ENCODE measurements around the gene SPATA18.

The SPATA18 gene

DNA sequence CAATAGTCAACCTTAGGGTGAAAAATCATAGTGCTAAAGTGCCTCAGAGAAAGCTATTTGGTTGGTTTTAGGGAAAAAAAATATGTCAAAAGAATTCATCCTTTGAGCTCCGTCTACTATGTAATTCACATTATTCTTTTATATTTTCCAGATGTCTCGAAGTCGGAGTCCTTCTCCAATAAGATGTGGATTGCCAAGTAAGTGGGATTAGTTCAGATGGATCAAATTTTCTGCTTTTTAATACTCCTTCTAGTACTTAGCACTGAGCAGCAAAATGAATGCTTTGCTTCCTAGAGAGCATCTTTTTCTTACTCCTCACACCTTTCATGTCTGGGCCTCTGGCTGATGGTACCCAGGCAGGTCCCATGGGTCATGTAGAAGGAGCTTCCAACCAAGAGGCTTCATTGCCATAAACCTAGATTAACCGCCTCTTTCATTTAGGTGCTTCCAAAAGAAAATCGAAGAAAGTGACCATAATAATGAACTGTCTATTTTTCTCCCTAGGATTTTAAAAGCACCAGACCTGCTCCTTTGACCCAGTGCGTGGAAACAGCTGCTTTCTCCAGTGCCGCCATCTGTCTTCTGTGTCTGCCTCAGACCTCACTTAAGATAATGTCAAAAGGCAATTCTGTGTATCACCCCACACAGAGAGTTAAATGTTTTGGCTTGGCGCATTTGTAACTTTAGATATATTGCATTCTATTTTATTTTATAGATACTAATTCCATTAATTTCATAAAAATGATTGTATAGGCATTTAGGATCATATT is 43.5 kb downstream of the SPATA18 start:
- H3K4me3 ChIP-seq (replicated peaks; ENCODE audit: low read depth, low read length): no peak overlapping the region
- TF ChIP-seq, protein P1, sequence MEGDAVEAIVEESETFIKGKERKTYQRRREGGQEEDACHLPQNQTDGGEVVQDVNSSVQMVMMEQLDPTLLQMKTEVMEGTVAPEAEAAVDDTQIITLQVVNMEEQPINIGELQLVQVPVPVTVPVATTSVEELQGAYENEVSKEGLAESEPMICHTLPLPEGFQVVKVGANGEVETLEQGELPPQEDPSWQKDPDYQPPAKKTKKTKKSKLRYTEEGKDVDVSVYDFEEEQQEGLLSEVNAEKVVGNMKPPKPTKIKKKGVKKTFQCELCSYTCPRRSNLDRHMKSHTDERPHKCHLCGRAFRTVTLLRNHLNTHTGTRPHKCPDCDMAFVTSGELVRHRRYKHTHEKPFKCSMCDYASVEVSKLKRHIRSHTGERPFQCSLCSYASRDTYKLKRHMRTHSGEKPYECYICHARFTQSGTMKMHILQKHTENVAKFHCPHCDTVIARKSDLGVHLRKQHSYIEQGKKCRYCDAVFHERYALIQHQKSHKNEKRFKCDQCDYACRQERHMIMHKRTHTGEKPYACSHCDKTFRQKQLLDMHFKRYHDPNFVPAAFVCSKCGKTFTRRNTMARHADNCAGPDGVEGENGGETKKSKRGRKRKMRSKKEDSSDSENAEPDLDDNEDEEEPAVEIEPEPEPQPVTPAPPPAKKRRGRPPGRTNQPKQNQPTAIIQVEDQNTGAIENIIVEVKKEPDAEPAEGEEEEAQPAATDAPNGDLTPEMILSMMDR (IDR thresholded peaks at IDR 0.05; ENCODE audit: low read length, missing control alignments): no peak
- DNase-seq (ENCODE audit: low read depth): no peak

- DNase-seq (ENCODE audit: low read depth): no peak
- no peak overlapping the region for H3K4me3 ChIP-seq (replicated peaks; ENCODE audit: low read depth, low read length)
- TF ChIP-seq, protein P1 (IDR thresholded peaks at IDR 0.05; ENCODE audit: low read length, missing control alignments): no peak
These were observed 44.3 kb downstream of the SPATA18 start for GRCh38 chr4:52095374-52095773.

DNA sequence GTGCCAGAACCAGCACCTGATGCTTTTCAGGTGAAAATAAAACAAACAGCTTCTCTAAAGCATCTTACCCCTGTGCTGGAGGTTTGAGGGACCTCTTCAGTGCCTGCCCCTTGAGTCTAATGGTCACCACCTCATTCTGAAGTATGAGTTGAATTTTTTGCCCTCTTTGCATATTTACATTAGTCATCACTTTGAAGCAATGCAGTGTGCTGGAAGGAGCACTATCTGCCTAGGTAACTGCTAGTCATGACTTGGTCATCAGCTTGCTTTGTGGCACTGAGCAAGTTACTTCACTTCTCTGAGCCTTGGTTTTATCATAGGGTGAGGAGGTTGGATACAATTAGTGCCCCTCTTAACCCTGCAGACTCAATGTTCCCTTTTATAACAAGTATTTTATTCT is 44.9 kb downstream of the SPATA18 start:
- TF ChIP-seq, protein P1 (IDR thresholded peaks at IDR 0.05; ENCODE audit: low read length, missing control alignments): no peak
- peak; percentile 17 for DNase-seq (ENCODE audit: low read depth)
- no peak overlapping the region for H3K4me3 ChIP-seq (replicated peaks; ENCODE audit: low read depth, low read length)

GRCh38 chr4:52098618-52099017 is 47.5 kb downstream of the SPATA18 start:
- TF ChIP-seq, protein P1 (IDR thresholded peaks at IDR 0.05; ENCODE audit: low read length, missing control alignments): no peak
- no peak overlapping the region for H3K4me3 ChIP-seq (replicated peaks; ENCODE audit: low read depth, low read length)
- DNase-seq (ENCODE audit: low read depth): no peak

DNA sequence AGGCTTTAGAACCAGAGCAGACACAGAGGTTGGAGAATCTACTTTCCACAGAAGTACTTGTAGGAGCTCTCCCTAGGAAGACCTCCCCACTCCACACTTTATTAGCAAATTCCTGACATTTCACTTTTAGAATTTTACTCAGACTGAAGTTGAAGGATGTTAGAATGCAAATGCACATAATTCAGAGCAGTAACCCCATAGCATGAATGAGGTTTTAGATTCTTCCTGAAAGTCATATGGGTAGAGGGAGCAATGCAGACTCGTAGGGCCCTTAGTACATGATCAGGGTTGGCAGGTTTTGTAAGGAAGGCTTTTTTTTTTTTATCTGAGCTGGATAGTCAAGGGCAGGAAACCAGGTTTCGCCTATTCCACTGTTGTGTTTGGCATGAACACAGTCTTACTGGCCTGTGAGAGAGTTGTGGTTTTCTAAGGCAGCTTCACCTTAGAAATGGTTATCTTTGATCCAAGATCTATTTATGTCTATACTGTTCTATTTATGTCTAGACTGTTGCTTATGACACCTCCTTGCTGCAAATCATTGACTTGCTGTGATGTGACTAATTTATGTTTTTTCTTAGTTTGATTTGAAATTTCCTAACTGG is 48.9 kb downstream of the SPATA18 start:
- TF ChIP-seq, protein P1 (IDR thresholded peaks at IDR 0.05; ENCODE audit: low read length, missing control alignments): no peak
- peak; percentile 22 for DNase-seq (ENCODE audit: low read depth)
- no peak overlapping the region for H3K4me3 ChIP-seq (replicated peaks; ENCODE audit: low read depth, low read length)

- TF ChIP-seq, protein P1 (IDR thresholded peaks at IDR 0.05; ENCODE audit: low read length, missing control alignments): no peak
- peak; percentile 19 for DNase-seq (ENCODE audit: low read depth)
- no peak overlapping the region for H3K4me3 ChIP-seq (replicated peaks; ENCODE audit: low read depth, low read length)
These were observed 51.5 kb downstream of the SPATA18 start for GRCh38 chr4:52102587-52102986.

All from fibroblast of pulmonary artery (primary cell).